Panc1 (cell line): ENCODE data around the gene MKLN1. TPM values are rescaled to one million over a fixed set of nuclear protein-coding genes. Genes with fewer than 3 reads are reported as not detected.
"Not testable (repeated sequence)": the region's sequence is repeated elsewhere in the genome, so short reads cannot be mapped to it uniquely, and the experiment has no call there.

Source experiments
- ATAC-seq: fragments of 200-7000 bp; cut with Tn5 transposase; 2 replicates; pipeline ENCODE4 v1.9.1; 2020; ENCODE audit warnings: mild to moderate bottlenecking, moderate library complexity
- BruUV-seq: library from RNA; stranded (reverse); fragments of 400-500 nt; replicated peaks from 2 replicates; lab custom pipeline; 2021; lab: Mats Ljungman, UMichigan
- CTCF ChIA-PET: fragments of 300-600 bp; sonication (Branson Sonifier 250); formaldehyde crosslinking; loops from one replicate; lab custom pipeline; 2022; ENCODE audit warnings: antibody characterized with exemption; lab: Charles Lee
- POLR2A ChIA-PET: fragments of 300-600 bp; sonication (Branson Sonifier 250); formaldehyde crosslinking; loops from one replicate; lab custom pipeline; 2022; ENCODE audit warnings: antibody characterized with exemption; lab: Charles Lee
- DNase-seq: peaks from one replicate; pipeline ENCODE4 v3.0.0-alpha.2; 2010; ENCODE audit warnings: low read depth, low spot score
- H3K27ac ChIP-seq: 2 replicates; pipeline ENCODE4 v1.5.1; 2011; ENCODE audit warnings: mild to moderate bottlenecking, low read length, inconsistent platforms
- H3K27me3 ChIP-seq: fragments of 200-500 bp; sonication (Bioruptor generic); 2 replicates; pipeline ENCODE4 v1.6.0; 2014; ENCODE audit warnings: low read length, inconsistent platforms; ENCODE audit not compliant: control insufficient read depth, insufficient read depth
- H3K36me3 ChIP-seq: fragments of 200-500 bp; sonication (Bioruptor generic); 2 replicates; pipeline ENCODE4 v1.5.1; 2014; ENCODE audit warnings: inconsistent platforms, mild to moderate bottlenecking, low read length, moderate library complexity; ENCODE audit not compliant: control insufficient read depth, insufficient read depth
- H3K4me1 ChIP-seq: 2 replicates; pipeline ENCODE4 v1.5.1; 2011; ENCODE audit warnings: inconsistent platforms, mild to moderate bottlenecking, low read length, moderate library complexity; ENCODE audit not compliant: control insufficient read depth, insufficient read depth
- H3K4me3 ChIP-seq, 2 experiments: 2 replicates each; pipeline ENCODE4 v1.5.1; 2011 to 2012; ENCODE audit warnings: low read depth in 2 of 2, low read length in 2 of 2, mild to moderate bottlenecking in 2 of 2, inconsistent platforms in 1 of 2, moderate library complexity in 1 of 2
- H3K9me3 ChIP-seq: fragments of 200-500 bp; sonication (Bioruptor generic); 2 replicates; pipeline ENCODE4 v1.5.1; 2014; ENCODE audit warnings: low read depth, mild to moderate bottlenecking, inconsistent platforms, low read length, moderate library complexity; ENCODE audit not compliant: control insufficient read depth, insufficient read depth
- POLR2AphosphoS5 ChIP-seq: IDR thresholded peaks from 2 replicates; pipeline ENCODE4 v1.6.1; 2012; ENCODE audit warnings: mild to moderate bottlenecking, low read depth, low read length, moderate library complexity
- SIN3A ChIP-seq: IDR thresholded peaks from 2 replicates; pipeline ENCODE4 v1.6.1; 2012; ENCODE audit warnings: low read depth, mild to moderate bottlenecking, low read length, moderate library complexity, borderline replicate concordance; ENCODE audit not compliant: insufficient read depth
- TCF7L2 ChIP-seq: IDR thresholded peaks from 2 replicates; pipeline ENCODE4 v1.6.1; 2011; ENCODE audit warnings: mild to moderate bottlenecking, low read depth, low read length, inconsistent platforms
- in situ Hi-C: cut with HindIII; loops from 2 replicates; pipeline ENCODE4 v1.10.0; 2016; ENCODE audit warnings: low sequenced_read_pairs, low pct_unique_long_range_greater_than_20kb
- intact Hi-C: fragments of 100-400 bp; cut with micrococcal nuclease; formaldehyde crosslinking; loops from one replicate; pipeline ENCODE4 v1.10.0; 2022; ENCODE audit not compliant: unreplicated experiment
- total RNA-seq: library from RNA; stranded (reverse); gene quantifications from one replicate; pipeline ENCODE4 v1.2.1, GENCODE V29; 2021; ENCODE audit not compliant: unreplicated experiment
- TF ChIP-seq, protein P1 (sequence below): fragments of 450-650 bp; IDR thresholded peaks from 2 replicates; pipeline ENCODE4 v1.5.1; 2017; ENCODE audit warnings: mild to moderate bottlenecking
- TF ChIP-seq, protein P2 (sequence below), 2 experiments: IDR thresholded peaks; 2 replicates each; pipeline ENCODE4 v1.6.1; 2011 to 2012; ENCODE audit warnings: low read depth in 2 of 2, control low read depth in 1 of 2, low read length in 1 of 2, mild to moderate bottlenecking in 1 of 2, moderate library complexity in 1 of 2; ENCODE audit not compliant: insufficient read depth in 1 of 2

Gene MKLN1
- total RNA-seq, 1 experiment from 2014 or later: 46.4 TPM

DNA sequence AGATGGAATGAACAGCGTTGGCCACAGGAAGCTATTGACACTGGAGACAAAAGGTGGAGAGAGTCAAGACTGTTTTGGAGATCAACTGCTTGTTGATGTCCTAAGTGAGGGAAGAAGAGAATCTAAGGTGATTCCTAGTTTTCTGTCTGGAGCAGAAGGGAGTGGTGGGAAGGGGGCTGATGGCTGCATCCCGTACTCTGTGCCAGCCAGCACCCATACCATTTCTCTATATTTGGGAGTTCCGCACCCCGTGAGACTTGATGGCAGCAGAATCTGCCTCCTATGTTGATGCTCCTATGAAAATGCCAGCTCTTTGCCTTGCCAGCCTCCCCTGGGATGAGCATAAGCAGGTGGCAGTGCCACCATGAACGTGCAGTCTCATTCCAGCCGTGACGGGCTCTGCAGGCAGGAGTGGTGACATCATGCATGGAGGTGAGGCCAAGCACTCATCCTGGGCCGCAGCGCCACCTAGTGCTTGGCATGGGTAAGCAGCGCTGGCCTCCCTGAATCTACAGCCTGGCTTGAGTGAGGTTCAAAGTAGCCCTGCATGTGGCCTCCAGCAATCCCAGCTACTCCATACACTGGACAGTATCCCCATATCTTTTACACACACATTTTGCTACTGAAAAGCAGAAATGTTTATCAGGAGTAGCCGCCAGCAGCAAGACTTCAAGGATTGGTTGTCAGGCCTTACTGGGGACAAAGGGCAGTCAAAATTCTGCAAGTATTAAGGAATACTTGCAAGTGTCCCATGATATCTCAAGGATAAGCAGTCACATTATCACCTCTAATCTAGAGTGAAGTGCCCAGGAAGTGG lies 185.8 kb downstream of the MKLN1 start:
- ChIA-PET POLR2A (interaction anchor here (0.6 kb wide), 1 partner anchor 323 kb away, joined by 6 read pairs; no protein-coding TSS in a partner anchor), CTCF (interaction anchor here (0.7 to 1.0 kb wide), 3 partner anchors 12 to 1681 kb away, joined by 3 to 6 read pairs (median 4); no protein-coding TSS in a partner anchor)
- TF ChIP-seq, protein P1, sequence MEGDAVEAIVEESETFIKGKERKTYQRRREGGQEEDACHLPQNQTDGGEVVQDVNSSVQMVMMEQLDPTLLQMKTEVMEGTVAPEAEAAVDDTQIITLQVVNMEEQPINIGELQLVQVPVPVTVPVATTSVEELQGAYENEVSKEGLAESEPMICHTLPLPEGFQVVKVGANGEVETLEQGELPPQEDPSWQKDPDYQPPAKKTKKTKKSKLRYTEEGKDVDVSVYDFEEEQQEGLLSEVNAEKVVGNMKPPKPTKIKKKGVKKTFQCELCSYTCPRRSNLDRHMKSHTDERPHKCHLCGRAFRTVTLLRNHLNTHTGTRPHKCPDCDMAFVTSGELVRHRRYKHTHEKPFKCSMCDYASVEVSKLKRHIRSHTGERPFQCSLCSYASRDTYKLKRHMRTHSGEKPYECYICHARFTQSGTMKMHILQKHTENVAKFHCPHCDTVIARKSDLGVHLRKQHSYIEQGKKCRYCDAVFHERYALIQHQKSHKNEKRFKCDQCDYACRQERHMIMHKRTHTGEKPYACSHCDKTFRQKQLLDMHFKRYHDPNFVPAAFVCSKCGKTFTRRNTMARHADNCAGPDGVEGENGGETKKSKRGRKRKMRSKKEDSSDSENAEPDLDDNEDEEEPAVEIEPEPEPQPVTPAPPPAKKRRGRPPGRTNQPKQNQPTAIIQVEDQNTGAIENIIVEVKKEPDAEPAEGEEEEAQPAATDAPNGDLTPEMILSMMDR: peak; percentile 96
- no peak for TF ChIP-seq TCF7L2
- no peak for TF ChIP-seq SIN3A
- TF ChIP-seq POLR2AphosphoS5: no peak
- TF ChIP-seq, protein P2, sequence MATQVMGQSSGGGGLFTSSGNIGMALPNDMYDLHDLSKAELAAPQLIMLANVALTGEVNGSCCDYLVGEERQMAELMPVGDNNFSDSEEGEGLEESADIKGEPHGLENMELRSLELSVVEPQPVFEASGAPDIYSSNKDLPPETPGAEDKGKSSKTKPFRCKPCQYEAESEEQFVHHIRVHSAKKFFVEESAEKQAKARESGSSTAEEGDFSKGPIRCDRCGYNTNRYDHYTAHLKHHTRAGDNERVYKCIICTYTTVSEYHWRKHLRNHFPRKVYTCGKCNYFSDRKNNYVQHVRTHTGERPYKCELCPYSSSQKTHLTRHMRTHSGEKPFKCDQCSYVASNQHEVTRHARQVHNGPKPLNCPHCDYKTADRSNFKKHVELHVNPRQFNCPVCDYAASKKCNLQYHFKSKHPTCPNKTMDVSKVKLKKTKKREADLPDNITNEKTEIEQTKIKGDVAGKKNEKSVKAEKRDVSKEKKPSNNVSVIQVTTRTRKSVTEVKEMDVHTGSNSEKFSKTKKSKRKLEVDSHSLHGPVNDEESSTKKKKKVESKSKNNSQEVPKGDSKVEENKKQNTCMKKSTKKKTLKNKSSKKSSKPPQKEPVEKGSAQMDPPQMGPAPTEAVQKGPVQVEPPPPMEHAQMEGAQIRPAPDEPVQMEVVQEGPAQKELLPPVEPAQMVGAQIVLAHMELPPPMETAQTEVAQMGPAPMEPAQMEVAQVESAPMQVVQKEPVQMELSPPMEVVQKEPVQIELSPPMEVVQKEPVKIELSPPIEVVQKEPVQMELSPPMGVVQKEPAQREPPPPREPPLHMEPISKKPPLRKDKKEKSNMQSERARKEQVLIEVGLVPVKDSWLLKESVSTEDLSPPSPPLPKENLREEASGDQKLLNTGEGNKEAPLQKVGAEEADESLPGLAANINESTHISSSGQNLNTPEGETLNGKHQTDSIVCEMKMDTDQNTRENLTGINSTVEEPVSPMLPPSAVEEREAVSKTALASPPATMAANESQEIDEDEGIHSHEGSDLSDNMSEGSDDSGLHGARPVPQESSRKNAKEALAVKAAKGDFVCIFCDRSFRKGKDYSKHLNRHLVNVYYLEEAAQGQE (IDR thresholded peaks at IDR 0.05; ENCODE audit: insufficient read depth in 1 of 2, low read depth in 2 of 2, low read length in 1 of 2): 0 out of 4 replicates have a peak, but pooled peaks of 1 of the 2 experiments have one; percentile 43
- Histone ChIP-seq H3K27me3 (no peaks in the 10 kb centered on the region), H3K9me3 (no peaks in the 10 kb centered on the region), H3K4me1 (no peaks in the 10 kb centered on the region), H3K36me3 (no peaks in the 10 kb centered on the region), H3K4me3 (no peak overlapping the region; a peak in 1 of 4 replicates), H3K27ac (no peak overlapping the region)
- ATAC-seq: peak; percentile 98
- intact Hi-C loops (no loop called here), in situ Hi-C loops (no loop called here)
- DNase-seq: peak; percentile 75
- no TSS peak for BruUV-seq

DNA sequence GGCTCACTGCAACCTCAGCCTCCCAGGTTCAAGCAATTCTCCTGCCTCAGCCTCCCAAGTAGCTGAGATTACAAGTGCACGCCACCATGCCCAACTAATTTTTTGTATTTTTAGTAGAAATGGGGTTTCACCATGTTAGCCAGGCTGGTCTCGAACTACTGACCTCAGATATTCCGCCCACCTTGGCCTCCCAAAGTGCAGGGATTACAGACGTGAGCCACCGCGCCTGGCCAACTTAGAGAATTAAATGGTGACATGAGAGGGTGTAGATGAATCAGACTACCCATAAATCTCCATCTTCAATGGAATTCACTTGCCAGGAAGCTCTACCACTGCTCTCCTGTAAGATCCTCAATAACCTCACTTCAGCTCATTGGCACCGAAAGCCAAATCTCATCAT lies 187.8 kb downstream of the MKLN1 start:
- DNase-seq, H3K36me3 ChIP-seq, H3K27ac ChIP-seq, H3K27me3 ChIP-seq, in situ Hi-C loops, POLR2A ChIA-PET, intact Hi-C loops, H3K4me1 ChIP-seq, ATAC-seq, BruUV-seq, H3K9me3 ChIP-seq, H3K4me3 ChIP-seq: not testable (repeated sequence)
- CTCF ChIA-PET: interaction anchor here (0.7 kb wide), 1 partner anchor 23 kb away, joined by 4 read pairs; no protein-coding TSS in a partner anchor
